T-helper 22 cell (primary cell): ENCODE measurements around the gene ANKRD33.

Source experiments
- DNase-seq: peaks from one replicate; pipeline ENCODE4 v3.0.0-alpha.2; 2020; ENCODE audit warnings: low read depth

The ANKRD33 gene

GRCh38 chr12:51901121-51901817 lies 13.4 kb downstream of the ANKRD33 start:
- DNase-seq = no peak

- DNase-seq = no peak
Measured at GRCh38 chr12:51901881-51902280, 14.0 kb downstream of the ANKRD33 start.

GRCh38 chr12:51904951-51905470 lies 17.1 kb downstream of the ANKRD33 start:
- DNase-seq = no peak

- no peak for DNase-seq
Measured at GRCh38 chr12:51905471-51906429, 17.8 kb downstream of the ANKRD33 start.

GRCh38 chr12:51906430-51907082 lies 18.7 kb downstream of the ANKRD33 start:
- no peak for DNase-seq

GRCh38 chr12:51907083-51907855 lies 19.4 kb downstream of the ANKRD33 start, which contains the start of gene ACVRL1:
Gene ACVRL1 (plus strand): TSS chr12:51907504. CDS start chr12:51912475, 4,971 bp downstream.
- DNase-seq = no peak

GRCh38 chr12:51907856-51908425 lies 20.0 kb downstream of the ANKRD33 start:
- no peak for DNase-seq

GRCh38 chr12:51908876-51909592 lies 21.1 kb downstream of the ANKRD33 start:
- DNase-seq = no peak

- no peak for DNase-seq
Measured at GRCh38 chr12:51910168-51910567, 22.3 kb downstream of the ANKRD33 start.

- no peak for DNase-seq
Measured at GRCh38 chr12:51910691-51911090, 22.8 kb downstream of the ANKRD33 start.

GRCh38 chr12:51911307-51911706 lies 23.4 kb downstream of the ANKRD33 start:
- no peak for DNase-seq

GRCh38 chr12:51911788-51912711 lies 24.1 kb downstream of the ANKRD33 start:
- DNase-seq = no peak

GRCh38 chr12:51913071-51914033 lies 25.4 kb downstream of the ANKRD33 start:
- DNase-seq = no peak

- DNase-seq = no peak
Measured at GRCh38 chr12:51914034-51914923, 26.4 kb downstream of the ANKRD33 start.

GRCh38 chr12:51915003-51915625 lies 27.2 kb downstream of the ANKRD33 start:
- DNase-seq = no peak

- no peak for DNase-seq
Measured at GRCh38 chr12:51915951-51916350, 28.0 kb downstream of the ANKRD33 start.
